GM12874 (cell line): ENCODE data around the gene ZNF695.

Source experiments
- CTCF ChIP-seq: IDR thresholded peaks from 2 replicates; pipeline ENCODE4 v1.5.1; 2011; ENCODE audit warnings: low read depth, mild to moderate bottlenecking, control low read depth, low read length, moderate library complexity; ENCODE audit not compliant: insufficient read depth

Gene ZNF695

GRCh38 chr1:247007511-247008405, at the start of gene ZNF695:
TSS of gene ZNF695 (minus strand) at chr1:247008057. CDS start at chr1:247007908, 149 bp downstream.
- TF ChIP-seq CTCF = no peak

GRCh38 chr1:247056071-247056470, 48.2 kb upstream of the ZNF695 start:
- no peak for TF ChIP-seq CTCF

- no peak for TF ChIP-seq CTCF
These were observed 47.1 kb upstream of the ZNF695 start for GRCh38 chr1:247054992-247055415.

GRCh38 chr1:247047702-247048101, 39.8 kb upstream of the ZNF695 start:
- no peak for TF ChIP-seq CTCF

- no peak for TF ChIP-seq CTCF
These were observed 39.4 kb upstream of the ZNF695 start for GRCh38 chr1:247047260-247047659.

- no peak for TF ChIP-seq CTCF
These were observed 35.5 kb upstream of the ZNF695 start for GRCh38 chr1:247043406-247043805.

GRCh38 chr1:247037511-247038320, 29.9 kb upstream of the ZNF695 start:
- TF ChIP-seq CTCF = no peak
